B cell (primary cell): ENCODE data around the gene TMEM176A. TPM values are rescaled to one million over a fixed set of nuclear protein-coding genes. Genes with fewer than 3 reads are reported as not detected.

Source experiments
- ATAC-seq: fragments of 200-7000 bp; cut with Tn5 transposase; one replicate; pipeline ENCODE4 v1.10.0; 2021; ENCODE audit warnings: low read depth, mild to moderate bottlenecking, moderate number of reproducible peaks, moderate library complexity
- CTCF ChIA-PET: fragments of 350-600 bp; sonication (Branson Sonifier 250); formaldehyde crosslinking; loops from one replicate; lab custom pipeline; 2021; ENCODE audit warnings: antibody characterized with exemption, inconsistent platforms; lab: Charles Lee
- POLR2A ChIA-PET: fragments of 350-600 bp; sonication (Branson Sonifier 250); formaldehyde crosslinking; loops from one replicate; lab custom pipeline; 2021; ENCODE audit warnings: antibody characterized with exemption; lab: Charles Lee
- DNase-seq: peaks from one replicate; pipeline ENCODE4 v3.0.0; 2013
- H2AFZ ChIP-seq: 2 replicates; pipeline ENCODE4 v1.6.1; 2012; ENCODE audit warnings: mild to moderate bottlenecking, low read depth, low read length; ENCODE audit not compliant: insufficient read depth, poor library complexity, severe bottlenecking
- H3K27ac ChIP-seq, 2 donors: 1 replicate in 1 of 2; 2 replicates in 1 of 2; pipeline ENCODE4 v1.5.1; 2012 to 2013; ENCODE audit warnings: low read length in 2 of 2, mild to moderate bottlenecking in 2 of 2, moderate library complexity in 1 of 2
- H3K27me3 ChIP-seq, 4 experiments: fragments of 200-600 bp in 1 of 4; sonication (generic) in 1 of 4; replicated peaks in 1 of 4; 1 replicate in 2 of 4; 2 replicates in 2 of 4; pipeline versions ENCODE4 v1.6.1 to v1.7.0; 2013 to 2016; ENCODE audit warnings: low read length in 3 of 4, mild to moderate bottlenecking in 2 of 4, mixed read lengths in 1 of 4, moderate library complexity in 1 of 4; ENCODE audit not compliant: insufficient read depth in 4 of 4, control insufficient read depth in 3 of 4; ENCODE audit errors: control extremely low read depth in 1 of 4
- H3K36me3 ChIP-seq, 2 experiments: replicated peaks in 1 of 2; 1 replicate in 1 of 2; 2 replicates in 1 of 2; pipeline versions ENCODE4 v1.6.1 to v1.7.1; 2013; ENCODE audit warnings: low read length in 1 of 2; ENCODE audit not compliant: insufficient read depth in 2 of 2, control insufficient read depth in 1 of 2; ENCODE audit errors: control extremely low read depth in 1 of 2, extremely low read depth in 1 of 2
- H3K4me1 ChIP-seq, 2 donors: fragments of 200-600 bp in 1 of 2; sonication (generic) in 1 of 2; 1 replicate in 1 of 2; 2 replicates in 1 of 2; pipeline versions ENCODE4 v1.5.1 to v1.6.1; 2013 to 2017; ENCODE audit warnings: low read length in 2 of 2; ENCODE audit not compliant: control insufficient read depth in 2 of 2, insufficient read depth in 2 of 2
- H3K4me2 ChIP-seq: replicated peaks from 2 replicates; pipeline ENCODE3; 2012; ENCODE audit warnings: mild to moderate bottlenecking, low read depth, low read length; ENCODE audit not compliant: poor library complexity, severe bottlenecking
- H3K4me3 ChIP-seq, 5 experiments: fragments of 200-600 bp in 1 of 5; sonication (generic) in 1 of 5; 1 replicate in 3 of 5; 2 replicates in 2 of 5; pipeline versions ENCODE4 v1.5.1 to v1.7.0; 2011 to 2016; ENCODE audit warnings: low read length in 4 of 5, mild to moderate bottlenecking in 4 of 5, low read depth in 2 of 5, control low read depth in 1 of 5, moderate library complexity in 1 of 5; ENCODE audit not compliant: insufficient read depth in 1 of 5; ENCODE audit errors: control extremely low read depth in 1 of 5, extremely low read depth in 1 of 5
- H3K79me2 ChIP-seq: fragments of 200-600 bp; sonication (generic); one replicate; pipeline ENCODE4 v1.6.0; 2016; ENCODE audit warnings: low read length; ENCODE audit not compliant: control insufficient read depth, insufficient read depth
- H3K9ac ChIP-seq: fragments of 200-600 bp; sonication (generic); 2 replicates; pipeline ENCODE4 v1.6.1; 2017; ENCODE audit warnings: mild to moderate bottlenecking, low read length, moderate library complexity
- H3K9me3 ChIP-seq, 3 donors: one replicate each; pipeline versions ENCODE4 v1.6.1 to v1.7.1; 2013; ENCODE audit warnings: low read length in 2 of 3; ENCODE audit not compliant: control insufficient read depth in 2 of 3, insufficient read depth in 1 of 3; ENCODE audit errors: control extremely low read depth in 1 of 3
- H4K20me1 ChIP-seq: 2 replicates; pipeline ENCODE4 v1.6.0; 2012; ENCODE audit warnings: mild to moderate bottlenecking, low read length; ENCODE audit not compliant: insufficient read depth, control insufficient read depth, poor library complexity, severe bottlenecking
- H3K27ac Mint-ChIP-seq: one replicate; pipeline ENCODE4 v1.8.0; 2021; ENCODE audit warnings: mixed read lengths
- H3K27me3 Mint-ChIP-seq: one replicate; pipeline ENCODE4 v1.8.0; 2021; ENCODE audit warnings: mixed read lengths
- H3K4me1 Mint-ChIP-seq: one replicate; pipeline ENCODE4 v1.8.0; 2021; ENCODE audit warnings: mixed read lengths
- H3K4me3 Mint-ChIP-seq: one replicate; pipeline ENCODE4 v1.8.0; 2021; ENCODE audit warnings: mixed read lengths
- H3K9me3 Mint-ChIP-seq: one replicate; pipeline ENCODE4 v1.8.0; 2022; ENCODE audit warnings: mixed read lengths; ENCODE audit not compliant: insufficient read depth
- CTCF ChIP-seq: fragments of 200-600 bp; IDR thresholded peaks from one replicate; pipeline ENCODE4 v1.8.0; 2022; ENCODE audit warnings: antibody characterized with exemption, mild to moderate bottlenecking
- EZH2 ChIP-seq: IDR thresholded peaks from 2 replicates; pipeline ENCODE4 v1.6.1; 2012; ENCODE audit warnings: borderline replicate concordance, low read depth, mild to moderate bottlenecking, moderate library complexity, low read length; ENCODE audit not compliant: insufficient read depth, poor library complexity, severe bottlenecking
- WGBS: methylation state at CpG from one replicate; pipeline ENCODE4 v1.1.5; 2013; ENCODE audit warnings: missing lambda C conversion rate; ENCODE audit not compliant: insufficient coverage; 5-methylcytosine and 5-hydroxymethylcytosine counted together
- intact Hi-C: fragments of 100-400 bp; cut with micrococcal nuclease; formaldehyde crosslinking; loops from one replicate; pipeline ENCODE4 v1.10.0; 2022
- polyA plus RNA-seq: library from polyadenylated mRNA; depleted of rRNA; stranded (reverse); fragments of >200 nt; gene quantifications from 2 replicates; pipeline ENCODE4 v1.2.3, GENCODE V29; 2012
- total RNA-seq, 2 donors: library from RNA; stranded (reverse); fragments of 120-200 nt in 1 of 2; gene quantifications; 1 replicate in 1 of 2; 2 replicates in 1 of 2; pipeline versions ENCODE4 v1.2.3 to v1.2.4, GENCODE V29; 2013 to 2022

The TMEM176A gene
- total and polyA plus RNA-seq, 2 donors (not counting 1 experiment from before 2014, with no cell fraction given) = 1.1 TPM; not detected in 1

- intact Hi-C loops = no loop called here
- no peak overlapping the region for H3K27ac Mint-ChIP-seq
- peaks cover 0 to 1% (median 0%) of the 10 kb centered on the region in 3 donors for H3K9me3 ChIP-seq
- H3K27me3 ChIP-seq = peaks cover 0 to 13% (median 5%) of the 10 kb centered on the region in 4 experiments
- no peak for TF ChIP-seq EZH2
- TF ChIP-seq CTCF = no peak
- H3K36me3 ChIP-seq = no peaks in the 10 kb centered on the region
- H3K4me2 ChIP-seq = no peak overlapping the region
- ChIA-PET CTCF (no interaction called here), POLR2A (no interaction called here)
- H2AFZ ChIP-seq = no peak overlapping the region
- H3K4me3 Mint-ChIP-seq = no peak overlapping the region
- no peak overlapping the region for H3K27ac ChIP-seq
- ATAC-seq (no peak), DNase-seq (no peak)
- no peaks in the 10 kb centered on the region for H3K4me1 ChIP-seq
- H3K79me2 ChIP-seq = no peaks in the 10 kb centered on the region
- no peak overlapping the region for H3K9ac ChIP-seq
- no peak overlapping the region for H3K4me3 ChIP-seq
- no peaks in the 10 kb centered on the region for H3K9me3 Mint-ChIP-seq
- peaks cover 46% of the 10 kb centered on the region for H3K27me3 Mint-ChIP-seq
- H3K4me1 Mint-ChIP-seq = no peaks in the 10 kb centered on the region
- H4K20me1 ChIP-seq = no peaks in the 10 kb centered on the region
- 100% methylated on average over 1 of the region's 1 CpG for WGBS
Observed at GRCh38 chr7:150831851-150832250, 31.3 kb downstream of the TMEM176A start.

GRCh38 chr7:150835019-150835418, 34.5 kb downstream of the TMEM176A start:
- no peaks in the 10 kb centered on the region for H3K79me2 ChIP-seq
- H3K4me1 ChIP-seq = no peaks in the 10 kb centered on the region
- H3K4me2 ChIP-seq = no peak overlapping the region
- peaks cover 36% of the 10 kb centered on the region for H3K27me3 Mint-ChIP-seq
- no peak overlapping the region for H3K27ac Mint-ChIP-seq
- no peaks in the 10 kb centered on the region for H3K36me3 ChIP-seq
- no CpG with 5 or more reads among the region's 1 CpG for whole genome bisulfite sequencing
- peaks cover 0 to 1% (median 0%) of the 10 kb centered on the region in 3 donors for H3K9me3 ChIP-seq
- TF ChIP-seq CTCF = no peak
- TF ChIP-seq EZH2 = no peak
- intact Hi-C loops = no loop called here
- H3K4me3 Mint-ChIP-seq = no peak overlapping the region
- CTCF ChIA-PET = no interaction called here
- POLR2A ChIA-PET = no interaction called here
- no peak overlapping the region for H3K4me3 ChIP-seq
- H3K27me3 ChIP-seq = peaks cover 0 to 14% (median 4%) of the 10 kb centered on the region in 4 experiments
- no peaks in the 10 kb centered on the region for H4K20me1 ChIP-seq
- no peak overlapping the region for H2AFZ ChIP-seq
- H3K27ac ChIP-seq = no peak overlapping the region
- no peak overlapping the region for H3K9ac ChIP-seq
- no peaks in the 10 kb centered on the region for H3K9me3 Mint-ChIP-seq
- ATAC-seq (no peak), DNase-seq (no peak)
- H3K4me1 Mint-ChIP-seq = no peaks in the 10 kb centered on the region
